PFSK-1 (cell line): ENCODE results near the gene ABHD17B. TPM values are rescaled to one million over a fixed set of nuclear protein-coding genes. Genes with fewer than 3 reads are reported as not detected.

Experiments used
- FOXP2 ChIP-seq: optimal IDR thresholded peaks from 2 replicates; pipeline ENCODE3; 2011; ENCODE audit warnings: borderline replicate concordance, control low read depth, inconsistent platforms; ENCODE audit not compliant: insufficient read depth; ENCODE audit errors: extremely low read length, extremely low read depth
- POLR2AphosphoS5 ChIP-seq: IDR thresholded peaks from 2 replicates; pipeline ENCODE4 v1.6.1; 2012; ENCODE audit warnings: low read depth, mild to moderate bottlenecking, control low read depth, low read length, moderate library complexity
- SIN3A ChIP-seq: IDR thresholded peaks from 2 replicates; pipeline ENCODE4 v1.6.1; 2012; ENCODE audit warnings: mild to moderate bottlenecking, low read length, moderate library complexity, borderline replicate concordance; ENCODE audit not compliant: insufficient read depth
- TAF1 ChIP-seq: IDR thresholded peaks from 2 replicates; pipeline ENCODE4 v1.6.1; 2012; ENCODE audit warnings: low read length, control low read depth, borderline replicate concordance; ENCODE audit not compliant: insufficient read depth
- polyA plus RNA-seq: library from polyadenylated mRNA; unstranded; fragments of >200 nt; gene quantifications from one replicate; pipeline ENCODE4 v1.2.1, GENCODE V29; 2012; ENCODE audit warnings: low read depth, missing spikeins; ENCODE audit not compliant: insufficient read length
- TF ChIP-seq, protein P1 (sequence below), 2 experiments: IDR thresholded peaks; 2 replicates each; pipeline versions ENCODE4 v1.6.1 to v1.8.0; 2011 to 2012; ENCODE audit warnings: low read depth in 2 of 2, low read length in 2 of 2, control low read depth in 1 of 2, inconsistent platforms in 1 of 2, mild to moderate bottlenecking in 1 of 2, moderate library complexity in 1 of 2; ENCODE audit not compliant: insufficient read depth in 1 of 2

The ABHD17B gene
- 4.3 TPM for polyA plus RNA-seq

GRCh38 chr9:71911061-71911907 is at the start of gene ABHD17B, which contains the start of gene C9orf85:
Gene ABHD17B, minus strand, starts transcription at chr9:71911193. Its CDS starts 36,113 bp downstream, at chr9:71875080.
Gene C9orf85, plus strand, starts transcription at chr9:71911639. Its CDS starts 96 bp downstream, at chr9:71911735.
- TF ChIP-seq SIN3A: no peak
- no peak for TF ChIP-seq FOXP2
- TF ChIP-seq, protein P1, sequence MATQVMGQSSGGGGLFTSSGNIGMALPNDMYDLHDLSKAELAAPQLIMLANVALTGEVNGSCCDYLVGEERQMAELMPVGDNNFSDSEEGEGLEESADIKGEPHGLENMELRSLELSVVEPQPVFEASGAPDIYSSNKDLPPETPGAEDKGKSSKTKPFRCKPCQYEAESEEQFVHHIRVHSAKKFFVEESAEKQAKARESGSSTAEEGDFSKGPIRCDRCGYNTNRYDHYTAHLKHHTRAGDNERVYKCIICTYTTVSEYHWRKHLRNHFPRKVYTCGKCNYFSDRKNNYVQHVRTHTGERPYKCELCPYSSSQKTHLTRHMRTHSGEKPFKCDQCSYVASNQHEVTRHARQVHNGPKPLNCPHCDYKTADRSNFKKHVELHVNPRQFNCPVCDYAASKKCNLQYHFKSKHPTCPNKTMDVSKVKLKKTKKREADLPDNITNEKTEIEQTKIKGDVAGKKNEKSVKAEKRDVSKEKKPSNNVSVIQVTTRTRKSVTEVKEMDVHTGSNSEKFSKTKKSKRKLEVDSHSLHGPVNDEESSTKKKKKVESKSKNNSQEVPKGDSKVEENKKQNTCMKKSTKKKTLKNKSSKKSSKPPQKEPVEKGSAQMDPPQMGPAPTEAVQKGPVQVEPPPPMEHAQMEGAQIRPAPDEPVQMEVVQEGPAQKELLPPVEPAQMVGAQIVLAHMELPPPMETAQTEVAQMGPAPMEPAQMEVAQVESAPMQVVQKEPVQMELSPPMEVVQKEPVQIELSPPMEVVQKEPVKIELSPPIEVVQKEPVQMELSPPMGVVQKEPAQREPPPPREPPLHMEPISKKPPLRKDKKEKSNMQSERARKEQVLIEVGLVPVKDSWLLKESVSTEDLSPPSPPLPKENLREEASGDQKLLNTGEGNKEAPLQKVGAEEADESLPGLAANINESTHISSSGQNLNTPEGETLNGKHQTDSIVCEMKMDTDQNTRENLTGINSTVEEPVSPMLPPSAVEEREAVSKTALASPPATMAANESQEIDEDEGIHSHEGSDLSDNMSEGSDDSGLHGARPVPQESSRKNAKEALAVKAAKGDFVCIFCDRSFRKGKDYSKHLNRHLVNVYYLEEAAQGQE (IDR thresholded peaks at IDR 0.05; ENCODE audit: insufficient read depth in 1 of 2, low read depth in 2 of 2, low read length in 2 of 2): peak; percentile 47 to 60; a peak in 2 of 4 replicates
- peak; percentile 91 for TF ChIP-seq POLR2AphosphoS5
- peak; percentile 98 for TF ChIP-seq TAF1

- TF ChIP-seq SIN3A (no peak), FOXP2 (no peak), POLR2AphosphoS5 (no peak), TAF1 (no peak)
- TF ChIP-seq, protein P1 (IDR thresholded peaks at IDR 0.05; ENCODE audit: insufficient read depth in 1 of 2, low read depth in 2 of 2, low read length in 2 of 2): no peak
Measured at GRCh38 chr9:71955300-71955915, 44.4 kb upstream of the ABHD17B start.

DNA sequence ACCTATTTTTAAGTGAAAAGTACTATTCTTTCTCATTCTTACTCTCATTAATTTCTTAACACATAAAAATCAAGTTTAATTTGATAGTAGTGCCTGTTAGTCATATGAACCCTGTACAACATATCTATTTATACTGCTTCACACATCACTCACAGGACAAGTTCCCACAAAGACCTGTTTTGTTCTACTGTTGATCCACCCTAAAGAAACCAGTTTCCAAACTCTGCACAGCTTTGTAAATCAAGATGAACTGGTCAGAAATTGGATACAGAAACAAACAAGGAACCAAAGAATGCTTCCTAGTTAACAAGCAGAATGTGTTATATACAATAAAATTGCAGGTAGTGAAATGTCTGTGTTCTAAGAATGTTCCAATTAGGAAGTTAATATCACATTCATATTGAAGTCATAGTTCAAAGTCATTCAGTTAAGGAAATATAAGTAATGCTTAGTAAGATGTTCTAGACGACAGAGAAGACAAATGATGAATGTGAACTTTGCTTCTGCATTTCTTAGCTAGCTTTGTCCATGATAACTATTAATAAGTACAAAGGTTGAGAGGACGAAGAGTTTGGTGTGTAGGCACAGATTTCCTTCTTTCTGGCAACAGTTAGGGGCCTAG is 33.9 kb upstream of the ABHD17B start:
- no peak for TF ChIP-seq TAF1
- TF ChIP-seq, protein P1 (IDR thresholded peaks at IDR 0.05; ENCODE audit: insufficient read depth in 1 of 2, low read depth in 2 of 2, low read length in 2 of 2): no peak
- TF ChIP-seq POLR2AphosphoS5: no peak

GRCh38 chr9:71941998-71942567 is 31.1 kb upstream of the ABHD17B start:
- TF ChIP-seq FOXP2 (no peak), TAF1 (no peak), POLR2AphosphoS5 (no peak), SIN3A (no peak)
- TF ChIP-seq, protein P1 (IDR thresholded peaks at IDR 0.05; ENCODE audit: insufficient read depth in 1 of 2, low read depth in 2 of 2, low read length in 2 of 2): no peak
